HepG2 (cell line): ENCODE results near the gene SNAI3. TPM values are rescaled to one million over a fixed set of nuclear protein-coding genes. Genes with fewer than 3 reads are reported as not detected.
A peak's percentile ranks its signal among the peaks of the same experiment; 100 is the strongest.

Source experiments
- CCDC6 ChIP-seq: sonication (generic); formaldehyde crosslinking; IDR thresholded peaks from 2 replicates; pipeline ENCODE4 v1.8.1; 2022; ENCODE audit warnings: mild to moderate bottlenecking, missing genetic modification reagents, moderate library complexity
- GLI4 ChIP-seq: sonication (generic); formaldehyde crosslinking; IDR thresholded peaks from 2 replicates; pipeline ENCODE4 v1.5.1; 2020; ENCODE audit warnings: missing genetic modification reagents, mild to moderate bottlenecking, moderate library complexity, borderline replicate concordance
- NR2F1 ChIP-seq, 2 experiments: fragments of 450-650 bp in 1 of 2; formaldehyde crosslinking in 1 of 2; IDR thresholded peaks; 2 replicates each; pipeline versions ENCODE4 v1.5.0 to v1.6.1; 2016 to 2020; ENCODE audit warnings: mild to moderate bottlenecking in 1 of 2, missing compliant biosample characterization in 1 of 2, missing genetic modification reagents in 1 of 2, moderate library complexity in 1 of 2
- NR3C1 ChIP-seq: sonication (generic); formaldehyde crosslinking; IDR thresholded peaks from 2 replicates; pipeline ENCODE4 v1.4.0; 2020; ENCODE audit warnings: missing genetic modification reagents
- PAXIP1 ChIP-seq: sonication (generic); formaldehyde crosslinking; conservative IDR thresholded peaks from 2 replicates; pipeline ENCODE4 v1.4.0; 2020; ENCODE audit warnings: mild to moderate bottlenecking, missing genetic modification reagents, moderate library complexity
- RNF2 ChIP-seq: fragments of 450-650 bp; conservative IDR thresholded peaks from 2 replicates; pipeline ENCODE4 v1.6.1; 2016; ENCODE audit warnings: low read depth
- SIN3B ChIP-seq: fragments of 150-350 bp; IDR thresholded peaks from 2 replicates; pipeline ENCODE4 v1.6.1; 2014; ENCODE audit warnings: low read length
- ZFP91 ChIP-seq: sonication (generic); formaldehyde crosslinking; IDR thresholded peaks from 2 replicates; pipeline ENCODE4 v1.9.0; 2022; ENCODE audit warnings: missing genetic modification reagents, mild to moderate bottlenecking, borderline replicate concordance
- ZFX ChIP-seq: sonication (generic); formaldehyde crosslinking; IDR thresholded peaks from 2 replicates; pipeline ENCODE4 v1.4.0; 2020; ENCODE audit warnings: mild to moderate bottlenecking, low read depth, missing genetic modification reagents, moderate library complexity
- ZNF20 ChIP-seq: sonication (generic); formaldehyde crosslinking; IDR thresholded peaks from 2 replicates; pipeline ENCODE4 v1.4.0; 2020; ENCODE audit warnings: mild to moderate bottlenecking, moderate library complexity, missing genetic modification reagents
- ZNF260 ChIP-seq: sonication (generic); formaldehyde crosslinking; IDR thresholded peaks from 2 replicates; pipeline ENCODE4 v1.4.0; 2020; ENCODE audit warnings: missing genetic modification reagents, low read depth, mild to moderate bottlenecking, borderline replicate concordance
- ZNF354B ChIP-seq: sonication (generic); formaldehyde crosslinking; IDR thresholded peaks from 2 replicates; pipeline ENCODE4 v1.8.0; 2022; ENCODE audit warnings: mild to moderate bottlenecking, missing genetic modification reagents
- ZNF432 ChIP-seq: sonication (generic); formaldehyde crosslinking; IDR thresholded peaks from 2 replicates; pipeline ENCODE4 v1.5.0; 2020; ENCODE audit warnings: missing genetic modification reagents, mild to moderate bottlenecking, borderline replicate concordance
- polyA plus RNA-seq, 8 experiments: library from polyadenylated mRNA; depleted of rRNA in 3 of 8; stranded (reverse) in 7 of 8; unstranded in 1 of 8; fragments of >200 nt; fragmentation: Illumina TruSeq in 4 of 8; extraction: Trizol in 4 of 8; gene quantifications; 2 replicates each; pipeline versions ENCODE4 v1.2.1 to v1.2.3, GENCODE V29; 2011 to 2016; ENCODE audit warnings: low read depth in 4 of 8, missing spikeins in 1 of 8, mixed read lengths in 1 of 8; ENCODE audit not compliant: insufficient read depth in 1 of 8
- total RNA-seq, 5 experiments: library from RNA; depleted of rRNA; stranded (reverse); fragments of >200 nt; fragmentation: Illumina TruSeq; extraction: Trizol; gene quantifications; 2 replicates each; pipeline ENCODE4 v1.2.3, GENCODE V29; 2016; ENCODE audit warnings: low read depth in 1 of 5
- TF ChIP-seq, protein P1 (sequence below): sonication (generic); formaldehyde crosslinking; IDR thresholded peaks from 2 replicates; pipeline ENCODE4 v1.4.0; 2020; ENCODE audit warnings: missing genetic modification reagents
- TF ChIP-seq, protein P2 (sequence below): sonication (generic); formaldehyde crosslinking; IDR thresholded peaks from 2 replicates; pipeline ENCODE4 v1.5.0; 2020; ENCODE audit warnings: missing genetic modification reagents
- TF ChIP-seq, protein P3 (sequence below): sonication (generic); formaldehyde crosslinking; IDR thresholded peaks from 2 replicates; pipeline ENCODE4 v1.8.1; 2022; ENCODE audit warnings: low read depth, mild to moderate bottlenecking, missing genetic modification reagents
- TF ChIP-seq, protein P4 (sequence below): sonication (generic); formaldehyde crosslinking; IDR thresholded peaks from 2 replicates; pipeline ENCODE4 v1.8.0; 2023; ENCODE audit warnings: mild to moderate bottlenecking, missing genetic modification reagents

SNAI3 gene
- total and polyA plus RNA-seq, 2 of the 13 experiments (the other 11 are each of a cell fraction or from before 2014, with no cell fraction given), result 0.09 to 0.18 TPM

- TF ChIP-seq NR2F1 (CRISPR knock-in tag; IDR thresholded peaks at IDR 0.05) (peak in 1 of 2 experiments; percentile 68; a peak in 1 of 4 replicates), ZNF260 (CRISPR knock-in tag) (no peak), GLI4 (CRISPR knock-in tag) (no peak), ZFP91 (no peak), NR3C1 (CRISPR knock-in tag) (no peak), ZNF354B (CRISPR knock-in tag) (no peak), PAXIP1 (peak; percentile 79), RNF2 (no peak), ZNF20 (CRISPR knock-in tag) (no peak), ZNF432 (CRISPR knock-in tag) (no peak), ZFX (CRISPR knock-in tag) (no peak; the same call in 1 of the 2 replicates), CCDC6 (CRISPR knock-in tag) (no peak), SIN3B (no peak)
- TF ChIP-seq, protein P1, sequence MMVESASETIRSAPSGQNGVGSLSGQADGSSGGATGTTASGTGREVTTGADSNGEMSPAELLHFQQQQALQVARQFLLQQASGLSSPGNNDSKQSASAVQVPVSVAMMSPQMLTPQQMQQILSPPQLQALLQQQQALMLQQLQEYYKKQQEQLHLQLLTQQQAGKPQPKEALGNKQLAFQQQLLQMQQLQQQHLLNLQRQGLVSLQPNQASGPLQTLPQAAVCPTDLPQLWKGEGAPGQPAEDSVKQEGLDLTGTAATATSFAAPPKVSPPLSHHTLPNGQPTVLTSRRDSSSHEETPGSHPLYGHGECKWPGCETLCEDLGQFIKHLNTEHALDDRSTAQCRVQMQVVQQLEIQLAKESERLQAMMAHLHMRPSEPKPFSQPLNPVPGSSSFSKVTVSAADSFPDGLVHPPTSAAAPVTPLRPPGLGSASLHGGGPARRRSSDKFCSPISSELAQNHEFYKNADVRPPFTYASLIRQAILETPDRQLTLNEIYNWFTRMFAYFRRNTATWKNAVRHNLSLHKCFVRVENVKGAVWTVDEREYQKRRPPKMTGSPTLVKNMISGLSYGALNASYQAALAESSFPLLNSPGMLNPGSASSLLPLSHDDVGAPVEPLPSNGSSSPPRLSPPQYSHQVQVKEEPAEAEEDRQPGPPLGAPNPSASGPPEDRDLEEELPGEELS (CRISPR knock-in tag), result no peak
- TF ChIP-seq, protein P2, sequence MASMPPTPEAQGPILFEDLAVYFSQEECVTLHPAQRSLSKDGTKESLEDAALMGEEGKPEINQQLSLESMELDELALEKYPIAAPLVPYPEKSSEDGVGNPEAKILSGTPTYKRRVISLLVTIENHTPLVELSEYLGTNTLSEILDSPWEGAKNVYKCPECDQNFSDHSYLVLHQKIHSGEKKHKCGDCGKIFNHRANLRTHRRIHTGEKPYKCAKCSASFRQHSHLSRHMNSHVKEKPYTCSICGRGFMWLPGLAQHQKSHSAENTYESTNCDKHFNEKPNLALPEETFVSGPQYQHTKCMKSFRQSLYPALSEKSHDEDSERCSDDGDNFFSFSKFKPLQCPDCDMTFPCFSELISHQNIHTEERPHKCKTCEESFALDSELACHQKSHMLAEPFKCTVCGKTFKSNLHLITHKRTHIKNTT (CRISPR knock-in tag), result no peak
- TF ChIP-seq, protein P3, sequence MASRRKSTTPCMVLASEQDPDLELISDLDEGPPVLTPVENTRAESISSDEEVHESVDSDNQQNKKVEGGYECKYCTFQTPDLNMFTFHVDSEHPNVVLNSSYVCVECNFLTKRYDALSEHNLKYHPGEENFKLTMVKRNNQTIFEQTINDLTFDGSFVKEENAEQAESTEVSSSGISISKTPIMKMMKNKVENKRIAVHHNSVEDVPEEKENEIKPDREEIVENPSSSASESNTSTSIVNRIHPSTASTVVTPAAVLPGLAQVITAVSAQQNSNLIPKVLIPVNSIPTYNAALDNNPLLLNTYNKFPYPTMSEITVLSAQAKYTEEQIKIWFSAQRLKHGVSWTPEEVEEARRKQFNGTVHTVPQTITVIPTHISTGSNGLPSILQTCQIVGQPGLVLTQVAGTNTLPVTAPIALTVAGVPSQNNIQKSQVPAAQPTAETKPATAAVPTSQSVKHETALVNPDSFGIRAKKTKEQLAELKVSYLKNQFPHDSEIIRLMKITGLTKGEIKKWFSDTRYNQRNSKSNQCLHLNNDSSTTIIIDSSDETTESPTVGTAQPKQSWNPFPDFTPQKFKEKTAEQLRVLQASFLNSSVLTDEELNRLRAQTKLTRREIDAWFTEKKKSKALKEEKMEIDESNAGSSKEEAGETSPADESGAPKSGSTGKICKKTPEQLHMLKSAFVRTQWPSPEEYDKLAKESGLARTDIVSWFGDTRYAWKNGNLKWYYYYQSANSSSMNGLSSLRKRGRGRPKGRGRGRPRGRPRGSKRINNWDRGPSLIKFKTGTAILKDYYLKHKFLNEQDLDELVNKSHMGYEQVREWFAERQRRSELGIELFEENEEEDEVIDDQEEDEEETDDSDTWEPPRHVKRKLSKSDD (CRISPR knock-in tag), result 0 out of 2 replicates have a peak, but pooled peaks have one; percentile 26
- TF ChIP-seq, protein P4, sequence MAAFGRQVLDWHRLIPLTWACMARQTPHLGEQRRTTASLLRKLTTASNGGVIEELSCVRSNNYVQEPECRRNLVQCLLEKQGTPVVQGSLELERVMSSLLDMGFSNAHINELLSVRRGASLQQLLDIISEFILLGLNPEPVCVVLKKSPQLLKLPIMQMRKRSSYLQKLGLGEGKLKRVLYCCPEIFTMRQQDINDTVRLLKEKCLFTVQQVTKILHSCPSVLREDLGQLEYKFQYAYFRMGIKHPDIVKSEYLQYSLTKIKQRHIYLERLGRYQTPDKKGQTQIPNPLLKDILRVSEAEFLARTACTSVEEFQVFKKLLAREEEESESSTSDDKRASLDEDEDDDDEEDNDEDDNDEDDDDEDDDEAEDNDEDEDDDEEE (CRISPR knock-in tag), result no peak
Measured at GRCh38 chr16:88687254-88687576, 908 bp upstream of the SNAI3 start (continued).
